ENCODE data around the gene MAN2A2. TPM values are rescaled to one million over a fixed set of nuclear protein-coding genes. Genes with fewer than 3 reads are reported as not detected.
"Not testable (repeated sequence)": the region's sequence is repeated elsewhere in the genome, so short reads cannot be mapped to it uniquely, and the experiment has no call there.

Gene MAN2A2
- total RNA-seq, 4 donors from 2014 or later: 51.3 to 91.9 (median 62.2) TPM

DNA sequence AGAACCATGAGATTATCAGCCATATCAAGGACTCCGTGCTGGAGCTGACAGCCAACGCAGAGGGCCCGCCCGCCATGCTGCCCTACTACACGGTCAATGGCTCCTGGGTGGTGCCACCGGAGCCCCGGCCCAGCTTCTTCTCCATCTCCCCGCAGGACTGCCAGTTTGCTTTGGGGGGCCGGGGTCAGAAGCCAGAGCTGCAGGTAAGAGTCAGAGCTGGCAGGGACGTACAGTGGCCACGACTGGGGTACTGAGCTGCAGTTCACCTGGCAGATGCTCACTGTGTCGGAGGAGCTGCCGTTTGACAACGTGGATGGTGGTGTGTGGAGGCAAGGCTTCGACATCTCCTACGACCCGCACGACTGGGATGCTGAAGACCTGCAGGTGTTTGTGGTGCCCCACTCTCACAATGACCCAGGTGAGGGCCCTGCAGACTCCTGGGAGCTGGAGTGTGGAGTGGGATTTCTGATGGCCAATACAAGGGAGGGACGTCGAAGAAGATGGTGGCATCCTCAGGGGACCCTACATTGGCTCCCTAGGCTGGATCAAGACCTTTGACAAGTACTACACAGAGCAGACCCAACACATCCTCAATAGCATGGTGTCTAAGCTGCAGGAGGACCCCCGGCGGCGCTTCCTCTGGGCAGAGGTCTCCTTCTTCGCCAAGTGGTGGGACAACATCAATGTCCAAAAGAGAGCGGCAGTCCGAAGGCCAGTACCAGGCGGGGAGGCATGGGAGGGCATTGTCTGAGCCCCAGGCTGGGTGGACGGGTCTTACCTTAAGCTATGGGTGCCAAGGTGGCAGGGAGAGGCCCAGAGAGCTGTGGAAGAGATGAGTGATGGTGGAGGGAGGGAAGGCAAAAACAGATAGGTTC, 2.4 kb downstream of the MAN2A2 start:
- H3K4me3 ChIP-seq: no peak overlapping the region
- H3K36me3 ChIP-seq: peaks cover 52% of the 10 kb centered on the region
- peaks cover 18% of the 10 kb centered on the region for H3K4me1 ChIP-seq
- no peak overlapping the region for H3K27ac ChIP-seq
- no peak for DNase-seq (ENCODE audit: low spot score in 2 of 2)
- no peaks in the 10 kb centered on the region for H3K9me3 ChIP-seq
- 95% methylated on average over 22 of the region's 28 CpGs for WGBS
- no peak for TF ChIP-seq EP300 (IDR thresholded peaks at IDR 0.05)
- TF ChIP-seq CTCF (IDR thresholded peaks at IDR 0.05): no peak
- TF ChIP-seq POLR2A (IDR thresholded peaks at IDR 0.05): no peak
- TF ChIP-seq POLR2AphosphoS5 (IDR thresholded peaks at IDR 0.05): no peak
- no peaks in the 10 kb centered on the region for H3K27me3 ChIP-seq

- no peaks in the 10 kb centered on the region for H3K27me3 ChIP-seq
- TF ChIP-seq POLR2A (IDR thresholded peaks at IDR 0.05): no peak
- no peak for TF ChIP-seq CTCF (IDR thresholded peaks at IDR 0.05)
- no peak for TF ChIP-seq POLR2AphosphoS5 (IDR thresholded peaks at IDR 0.05)
- TF ChIP-seq EP300 (IDR thresholded peaks at IDR 0.05): no peak
- H3K9me3 ChIP-seq: no peaks in the 10 kb centered on the region
- no peak overlapping the region for H3K27ac ChIP-seq
- H3K36me3 ChIP-seq: peaks cover 60% of the 10 kb centered on the region
- peaks cover 18% of the 10 kb centered on the region for H3K4me1 ChIP-seq
- DNase-seq (ENCODE audit: low spot score in 2 of 2): peak in 1 of 2 donors; percentile 73
- 97% methylated on average over 7 of the region's 11 CpGs for WGBS
- H3K4me3 ChIP-seq: no peak overlapping the region
Measured at GRCh38 chr15:90906181-90906849, 3.2 kb downstream of the MAN2A2 start.

DNA sequence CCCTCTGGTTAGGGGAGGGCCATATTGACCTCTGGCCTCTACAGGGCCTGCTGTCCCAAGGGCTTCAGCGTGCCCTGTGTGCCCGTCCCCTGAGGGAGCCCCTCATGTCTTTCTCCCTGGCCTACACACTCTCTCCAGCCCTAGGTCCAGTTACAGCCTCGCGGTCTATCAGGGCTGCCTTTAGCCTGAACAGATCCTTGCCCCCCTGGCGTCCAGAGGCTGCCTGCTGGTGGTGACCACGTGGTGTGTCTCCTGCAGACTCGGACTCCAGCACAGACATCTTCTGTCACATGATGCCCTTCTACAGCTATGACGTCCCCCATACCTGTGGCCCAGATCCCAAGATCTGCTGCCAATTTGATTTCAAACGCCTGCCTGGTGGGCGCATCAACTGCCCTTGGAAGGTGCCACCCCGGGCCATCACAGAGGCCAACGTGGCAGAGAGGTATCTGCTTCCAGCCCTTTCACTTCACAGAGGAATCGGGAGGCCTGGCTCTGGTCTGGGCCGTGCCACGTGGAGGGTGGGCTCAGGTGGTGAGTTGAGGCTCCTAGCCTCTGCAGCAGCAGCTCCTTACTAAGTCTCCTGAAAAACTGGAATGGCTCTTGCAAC, 4.1 kb downstream of the MAN2A2 start:
- no peak for DNase-seq (ENCODE audit: low spot score in 2 of 2)
- H3K27ac ChIP-seq: no peak overlapping the region
- peaks cover 12% of the 10 kb centered on the region for H3K4me1 ChIP-seq
- no peak for TF ChIP-seq EP300 (IDR thresholded peaks at IDR 0.05)
- no peak for TF ChIP-seq CTCF (IDR thresholded peaks at IDR 0.05)
- 55% methylated on average over 5 of the region's 15 CpGs for WGBS
- no peaks in the 10 kb centered on the region for H3K9me3 ChIP-seq
- no peaks in the 10 kb centered on the region for H3K27me3 ChIP-seq
- no peak overlapping the region for H3K4me3 ChIP-seq
- H3K36me3 ChIP-seq: peaks cover 69% of the 10 kb centered on the region

GRCh38 chr15:90907838-90908507, 4.9 kb downstream of the MAN2A2 start:
- H3K4me1 ChIP-seq: peaks cover 12% of the 10 kb centered on the region
- H3K9me3 ChIP-seq: no peaks in the 10 kb centered on the region
- TF ChIP-seq POLR2AphosphoS5 (IDR thresholded peaks at IDR 0.05) (no peak), EP300 (IDR thresholded peaks at IDR 0.05) (no peak), CTCF (IDR thresholded peaks at IDR 0.05) (no peak), POLR2A (IDR thresholded peaks at IDR 0.05) (no peak)
- no peak for DNase-seq (ENCODE audit: low spot score in 2 of 2)
- H3K27ac ChIP-seq: no peak overlapping the region
- 76% methylated on average over 9 of the region's 9 CpGs for WGBS
- H3K4me3 ChIP-seq: no peak overlapping the region
- H3K27me3 ChIP-seq: no peaks in the 10 kb centered on the region
- peaks cover 77% of the 10 kb centered on the region for H3K36me3 ChIP-seq

DNA sequence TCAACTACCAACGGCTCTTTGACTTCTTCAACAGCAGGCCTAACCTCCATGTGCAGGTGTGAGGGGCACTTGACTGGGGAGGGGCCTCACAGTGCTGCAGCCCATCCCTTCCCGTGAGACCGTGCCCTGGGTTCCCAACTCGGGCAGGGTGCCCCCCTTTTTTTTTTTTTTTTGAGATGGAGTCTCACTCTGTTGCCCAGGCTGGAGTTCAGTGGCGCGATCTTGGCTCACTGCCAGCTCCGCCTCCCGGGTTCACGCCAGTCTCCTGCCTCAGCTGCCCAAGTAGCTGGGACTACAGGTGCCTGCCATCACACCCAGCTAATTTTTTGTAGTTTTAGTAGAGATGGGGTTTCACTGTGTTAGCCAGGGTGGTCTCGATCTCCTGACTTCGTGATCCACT, 6.3 kb downstream of the MAN2A2 start:
- H3K27ac ChIP-seq; H3K4me3 ChIP-seq; H3K9me3 ChIP-seq; H3K27me3 ChIP-seq; DNase-seq (ENCODE audit: low spot score in 2 of 2); H3K4me1 ChIP-seq: not testable (repeated sequence)
- WGBS: 76% methylated on average over 11 of the region's 11 CpGs
- peaks cover 91% of the 10 kb centered on the region for H3K36me3 ChIP-seq
